Left ventricle myocardium inferior (tissue), 1 donor: ENCODE data around the gene COLEC11. TPM values are rescaled to one million over a fixed set of nuclear protein-coding genes. Genes with fewer than 3 reads are reported as not detected.

ENCODE experiments used
- DNase-seq: peaks from one replicate; pipeline ENCODE4 v3.0.0-alpha.2; 2020
- H3K27ac ChIP-seq: fragments of 200-600 bp; replicated peaks from 2 replicates; pipeline ENCODE4 v1.8.0; 2021
- H3K27me3 ChIP-seq: fragments of 200-600 bp; 2 replicates; pipeline ENCODE4 v1.8.0; 2021; ENCODE audit warnings: low read depth
- H3K36me3 ChIP-seq: fragments of 200-600 bp; 2 replicates; pipeline ENCODE4 v1.8.0; 2021
- H3K4me1 ChIP-seq: fragments of 200-600 bp; 2 replicates; pipeline ENCODE4 v1.8.0; 2021
- H3K4me3 ChIP-seq: fragments of 200-600 bp; 2 replicates; pipeline ENCODE4 v1.8.0; 2021; ENCODE audit warnings: mild to moderate bottlenecking, moderate library complexity
- H3K9me3 ChIP-seq: fragments of 200-600 bp; replicated peaks from 2 replicates; pipeline ENCODE4 v1.8.0; 2021
- intact Hi-C: fragments of 100-400 bp; cut with micrococcal nuclease; formaldehyde crosslinking; loops from one replicate; pipeline ENCODE4 v1.11.0; 2022
- total RNA-seq: library from RNA; stranded (reverse); fragmentation: NEBNext Ultra II Directional; extraction: Animal tissue kit (Norgen Biotek cat#: 25700); gene quantifications from one replicate; pipeline ENCODE4 v1.2.1, GENCODE V29; 2021
- TF ChIP-seq, protein P1 (sequence below): fragments of 200-600 bp; IDR thresholded peaks from 2 replicates; pipeline ENCODE4 v1.8.0; 2021; ENCODE audit warnings: antibody characterized with exemption, mild to moderate bottlenecking, borderline replicate concordance
- donor health status: DM: no; HTN: yes; CAD: no; lungs with severe emphysema.

COLEC11 gene
- total RNA-seq, 1 donor from 2014 or later: 4.9 TPM

DNA sequence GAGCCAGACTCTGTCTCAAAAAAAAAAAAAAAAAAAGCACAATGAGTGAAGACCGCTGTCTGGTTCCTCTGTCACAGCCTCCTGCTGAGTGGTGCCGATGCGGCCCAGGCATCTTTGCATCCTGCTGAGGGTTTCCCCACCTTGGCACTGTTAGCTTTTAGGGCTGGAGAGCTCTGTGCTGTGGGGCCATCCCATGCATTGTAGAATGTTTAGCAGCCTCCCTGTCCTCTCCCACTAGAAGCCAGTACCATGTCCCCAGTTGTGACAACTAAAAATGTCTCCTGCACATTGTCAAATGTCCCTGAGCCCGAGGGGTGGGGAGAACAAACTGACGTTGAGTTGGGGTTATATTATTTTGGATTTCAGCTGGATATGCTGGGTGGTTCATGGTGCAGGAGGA is 7.9 kb upstream of the COLEC11 start:
- peaks cover 39% of the 10 kb centered on the region for H3K4me1 ChIP-seq
- H3K27ac ChIP-seq: peak overlapping the region; percentile 50
- intact Hi-C loops: no loop called here
- no peaks in the 10 kb centered on the region for H3K9me3 ChIP-seq
- TF ChIP-seq, protein P1, sequence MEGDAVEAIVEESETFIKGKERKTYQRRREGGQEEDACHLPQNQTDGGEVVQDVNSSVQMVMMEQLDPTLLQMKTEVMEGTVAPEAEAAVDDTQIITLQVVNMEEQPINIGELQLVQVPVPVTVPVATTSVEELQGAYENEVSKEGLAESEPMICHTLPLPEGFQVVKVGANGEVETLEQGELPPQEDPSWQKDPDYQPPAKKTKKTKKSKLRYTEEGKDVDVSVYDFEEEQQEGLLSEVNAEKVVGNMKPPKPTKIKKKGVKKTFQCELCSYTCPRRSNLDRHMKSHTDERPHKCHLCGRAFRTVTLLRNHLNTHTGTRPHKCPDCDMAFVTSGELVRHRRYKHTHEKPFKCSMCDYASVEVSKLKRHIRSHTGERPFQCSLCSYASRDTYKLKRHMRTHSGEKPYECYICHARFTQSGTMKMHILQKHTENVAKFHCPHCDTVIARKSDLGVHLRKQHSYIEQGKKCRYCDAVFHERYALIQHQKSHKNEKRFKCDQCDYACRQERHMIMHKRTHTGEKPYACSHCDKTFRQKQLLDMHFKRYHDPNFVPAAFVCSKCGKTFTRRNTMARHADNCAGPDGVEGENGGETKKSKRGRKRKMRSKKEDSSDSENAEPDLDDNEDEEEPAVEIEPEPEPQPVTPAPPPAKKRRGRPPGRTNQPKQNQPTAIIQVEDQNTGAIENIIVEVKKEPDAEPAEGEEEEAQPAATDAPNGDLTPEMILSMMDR: no peak
- no peak for DNase-seq
- H3K4me3 ChIP-seq: no peak overlapping the region
- H3K27me3 ChIP-seq: no peaks in the 10 kb centered on the region
- peaks cover 24% of the 10 kb centered on the region for H3K36me3 ChIP-seq

DNA sequence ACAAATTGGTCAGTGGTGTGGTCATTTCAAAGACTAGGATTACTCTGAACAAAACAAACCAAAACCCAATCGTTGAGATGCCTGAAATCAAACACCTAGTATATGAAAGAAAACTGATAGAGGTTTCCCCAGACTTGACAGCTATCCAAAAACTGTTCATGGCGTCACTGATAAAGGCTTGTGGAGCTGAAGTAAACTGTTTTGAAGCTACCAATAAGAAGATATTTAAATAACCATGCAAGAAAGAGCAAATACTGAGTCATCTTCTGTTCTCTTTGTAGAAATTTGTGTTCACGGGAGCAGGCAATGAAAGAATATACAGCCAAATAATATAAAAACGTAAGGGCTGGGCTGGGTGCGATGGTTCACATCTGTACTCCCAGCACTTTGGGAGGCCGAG is 7.5 kb upstream of the COLEC11 start:
- no peak overlapping the region for H3K4me3 ChIP-seq
- H3K36me3 ChIP-seq: peaks cover 21% of the 10 kb centered on the region
- peak overlapping the region; percentile 50 for H3K27ac ChIP-seq
- no peaks in the 10 kb centered on the region for H3K9me3 ChIP-seq
- H3K4me1 ChIP-seq: peaks cover 39% of the 10 kb centered on the region
- intact Hi-C loops: no loop called here
- DNase-seq: no peak
- TF ChIP-seq, protein P1: no peak
- H3K27me3 ChIP-seq: no peaks in the 10 kb centered on the region

DNA sequence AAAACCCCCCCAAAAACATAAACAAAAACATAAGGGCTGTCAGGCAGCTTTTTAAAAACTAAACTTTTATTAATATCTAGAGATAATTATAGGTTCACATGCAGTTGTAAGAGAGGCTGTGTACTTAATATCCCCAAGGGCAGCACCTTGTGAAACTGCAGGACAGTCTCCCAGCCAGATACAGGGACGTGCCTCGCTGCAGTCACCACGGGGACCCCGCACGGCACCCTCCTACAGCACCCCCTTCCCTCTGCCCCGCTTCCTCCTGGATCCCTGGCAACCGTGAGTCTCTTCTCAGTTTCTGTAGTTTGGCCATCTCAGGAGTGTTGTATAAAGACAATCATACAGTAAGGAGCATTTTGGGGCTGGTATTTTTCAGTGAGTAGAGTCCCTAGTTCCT is 6.8 kb upstream of the COLEC11 start:
- Histone ChIP-seq H3K4me1 (peaks cover 39% of the 10 kb centered on the region), H3K9me3 (no peaks in the 10 kb centered on the region), H3K4me3 (no peak overlapping the region), H3K27ac (peak overlapping the region; percentile 50), H3K27me3 (no peaks in the 10 kb centered on the region), H3K36me3 (peaks cover 14% of the 10 kb centered on the region)
- no peak for DNase-seq
- intact Hi-C loops: no loop called here
- TF ChIP-seq, protein P1: no peak

DNA sequence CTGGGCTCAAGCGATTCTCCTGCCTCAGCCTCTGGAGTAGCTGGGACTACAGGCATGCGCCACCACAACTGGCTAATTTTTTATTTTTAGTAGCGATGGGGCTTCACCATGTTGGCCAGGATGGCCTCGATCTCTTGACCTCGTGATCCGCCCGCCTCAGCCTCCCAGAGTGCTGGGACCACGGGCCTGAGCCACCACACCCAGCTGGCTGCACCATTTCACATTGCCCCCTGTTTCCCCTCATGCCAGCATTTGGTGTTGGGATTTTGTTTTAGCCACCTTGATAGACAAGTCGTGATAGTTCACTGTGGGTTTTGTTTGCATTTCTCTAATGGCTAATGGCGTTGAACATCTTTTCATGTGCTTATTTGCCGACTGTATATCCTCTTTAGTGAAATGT is 5.8 kb upstream of the COLEC11 start:
- Histone ChIP-seq H3K27ac (no peak overlapping the region), H3K4me3 (no peak overlapping the region), H3K9me3 (no peaks in the 10 kb centered on the region), H3K27me3 (no peaks in the 10 kb centered on the region), H3K36me3 (peaks cover 4% of the 10 kb centered on the region), H3K4me1 (peaks cover 35% of the 10 kb centered on the region)
- no peak for DNase-seq
- intact Hi-C loops: no loop called here
- TF ChIP-seq, protein P1: no peak

DNA sequence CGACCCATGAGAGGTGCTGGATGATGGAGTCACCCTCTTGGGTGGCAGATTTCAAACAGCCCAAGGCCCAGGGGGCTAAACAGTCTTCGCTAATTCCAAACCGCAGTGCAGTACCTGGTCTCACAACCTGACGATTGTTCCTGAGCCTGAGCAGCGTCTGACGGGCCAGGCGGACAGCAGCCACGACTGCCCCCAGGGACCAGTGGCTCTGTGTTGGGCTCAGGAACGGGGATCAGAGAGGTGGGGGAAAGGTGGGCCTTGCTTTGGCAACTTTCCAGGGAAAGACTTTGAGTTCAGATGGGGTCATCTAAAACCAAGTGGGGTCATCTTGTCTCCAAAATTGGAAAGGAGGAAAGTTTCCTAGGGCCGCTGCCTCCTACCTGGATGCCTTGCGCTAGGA is 492 bp downstream of the COLEC11 start:
- no peaks in the 10 kb centered on the region for H3K36me3 ChIP-seq
- intact Hi-C loops: no loop called here
- TF ChIP-seq, protein P1: no peak
- peaks cover 16% of the 10 kb centered on the region for H3K4me1 ChIP-seq
- no peak for DNase-seq
- H3K27ac ChIP-seq: peak overlapping the region; percentile 66
- no peaks in the 10 kb centered on the region for H3K27me3 ChIP-seq
- H3K4me3 ChIP-seq: peak overlapping the region; percentile 54
- no peaks in the 10 kb centered on the region for H3K9me3 ChIP-seq

DNA sequence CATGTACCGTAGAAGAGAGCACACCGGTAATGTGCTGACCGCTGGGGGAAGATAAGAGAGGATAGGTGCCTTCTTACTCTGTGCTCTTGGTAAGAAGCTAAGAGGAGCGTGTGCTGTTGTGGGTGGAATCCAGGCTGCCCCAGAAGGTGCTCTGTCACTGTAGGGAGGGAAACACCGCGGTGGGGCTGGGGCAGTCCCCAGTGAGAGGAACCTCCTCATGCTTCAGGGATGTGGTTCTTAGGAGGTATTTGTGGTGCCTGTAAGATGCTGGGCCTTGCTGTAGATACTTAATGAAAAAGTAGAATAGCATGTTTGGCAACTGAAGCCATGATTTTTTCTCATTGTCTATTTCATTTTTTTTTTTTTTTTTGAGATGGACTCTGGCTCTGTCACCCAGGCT is 1.1 kb downstream of the COLEC11 start:
- intact Hi-C loops: no loop called here
- no peaks in the 10 kb centered on the region for H3K36me3 ChIP-seq
- peaks cover 16% of the 10 kb centered on the region for H3K4me1 ChIP-seq
- no peak overlapping the region for H3K27ac ChIP-seq
- TF ChIP-seq, protein P1: no peak
- H3K27me3 ChIP-seq: no peaks in the 10 kb centered on the region
- H3K4me3 ChIP-seq: peak overlapping the region; percentile 54
- H3K9me3 ChIP-seq: no peaks in the 10 kb centered on the region
- no peak for DNase-seq
